ENCODE results near the gene SECTM1.

Gene SECTM1

DNA sequence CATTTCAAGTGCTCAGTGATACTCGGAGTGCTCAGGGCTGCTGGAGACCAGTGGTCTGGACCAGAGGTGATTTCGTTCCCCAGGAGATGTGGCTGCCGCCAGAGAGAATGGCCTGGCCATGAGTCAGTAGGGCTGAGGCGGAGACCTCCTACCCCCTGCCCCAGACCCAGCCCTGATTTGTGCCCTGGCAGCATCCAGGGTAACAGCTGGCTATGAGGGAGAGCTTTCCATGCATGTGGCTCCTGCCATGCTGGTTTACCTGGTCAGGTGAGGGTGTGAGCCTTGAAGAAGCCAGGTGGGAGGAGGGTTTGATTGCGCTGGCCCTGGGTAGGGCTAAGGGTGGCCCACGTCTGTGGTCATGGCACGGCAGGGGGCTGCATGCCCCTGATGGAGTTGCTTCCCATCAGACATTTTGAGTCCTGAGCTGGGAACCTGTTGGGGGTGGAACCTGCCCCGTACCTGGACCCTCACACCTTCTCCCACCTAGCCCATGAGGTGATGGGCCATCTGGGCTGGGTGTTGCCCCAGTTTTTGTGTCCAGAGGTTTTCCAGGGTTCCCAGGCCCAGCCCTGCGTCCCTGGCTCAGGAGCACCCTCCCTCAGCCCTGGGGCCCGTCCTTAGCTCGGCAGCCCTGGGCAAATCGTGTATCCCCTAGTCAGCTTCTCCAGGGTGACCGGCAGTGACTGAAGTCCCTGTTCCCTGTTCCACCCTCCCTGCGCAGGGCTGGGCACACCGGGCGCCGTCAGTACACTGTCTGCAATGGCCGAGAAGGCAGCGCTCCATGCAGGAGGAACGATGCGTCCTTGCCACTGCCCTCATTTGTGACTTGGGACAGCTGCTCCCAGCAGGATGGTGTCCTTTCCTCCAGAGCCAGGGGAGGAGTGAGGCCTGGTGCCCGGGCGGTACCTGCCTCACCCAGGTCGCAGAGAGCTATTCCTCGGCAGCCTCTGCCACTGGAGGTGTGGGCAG is 51.0 kb downstream of the SECTM1 start:
- no peak overlapping the region for H3K4me3 ChIP-seq (replicated peaks in 1 of 2; ENCODE audit: low read depth in 2 of 2, low read length in 2 of 2)
- no peak for DNase-seq (ENCODE audit: low read depth in 2 of 2)
- TF ChIP-seq, protein P1, sequence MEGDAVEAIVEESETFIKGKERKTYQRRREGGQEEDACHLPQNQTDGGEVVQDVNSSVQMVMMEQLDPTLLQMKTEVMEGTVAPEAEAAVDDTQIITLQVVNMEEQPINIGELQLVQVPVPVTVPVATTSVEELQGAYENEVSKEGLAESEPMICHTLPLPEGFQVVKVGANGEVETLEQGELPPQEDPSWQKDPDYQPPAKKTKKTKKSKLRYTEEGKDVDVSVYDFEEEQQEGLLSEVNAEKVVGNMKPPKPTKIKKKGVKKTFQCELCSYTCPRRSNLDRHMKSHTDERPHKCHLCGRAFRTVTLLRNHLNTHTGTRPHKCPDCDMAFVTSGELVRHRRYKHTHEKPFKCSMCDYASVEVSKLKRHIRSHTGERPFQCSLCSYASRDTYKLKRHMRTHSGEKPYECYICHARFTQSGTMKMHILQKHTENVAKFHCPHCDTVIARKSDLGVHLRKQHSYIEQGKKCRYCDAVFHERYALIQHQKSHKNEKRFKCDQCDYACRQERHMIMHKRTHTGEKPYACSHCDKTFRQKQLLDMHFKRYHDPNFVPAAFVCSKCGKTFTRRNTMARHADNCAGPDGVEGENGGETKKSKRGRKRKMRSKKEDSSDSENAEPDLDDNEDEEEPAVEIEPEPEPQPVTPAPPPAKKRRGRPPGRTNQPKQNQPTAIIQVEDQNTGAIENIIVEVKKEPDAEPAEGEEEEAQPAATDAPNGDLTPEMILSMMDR (IDR thresholded peaks at IDR 0.05; ENCODE audit: low read depth, low read length) = no peak

GRCh38 chr17:82281502-82282238 is 51.9 kb downstream of the SECTM1 start:
- no peak overlapping the region for H3K4me3 ChIP-seq (replicated peaks in 1 of 2; ENCODE audit: low read depth in 2 of 2, low read length in 2 of 2)
- TF ChIP-seq, protein P1 (IDR thresholded peaks at IDR 0.05; ENCODE audit: low read depth, low read length) = no peak
- DNase-seq (ENCODE audit: low read depth in 2 of 2) = peak; percentile 33 to 65

DNA sequence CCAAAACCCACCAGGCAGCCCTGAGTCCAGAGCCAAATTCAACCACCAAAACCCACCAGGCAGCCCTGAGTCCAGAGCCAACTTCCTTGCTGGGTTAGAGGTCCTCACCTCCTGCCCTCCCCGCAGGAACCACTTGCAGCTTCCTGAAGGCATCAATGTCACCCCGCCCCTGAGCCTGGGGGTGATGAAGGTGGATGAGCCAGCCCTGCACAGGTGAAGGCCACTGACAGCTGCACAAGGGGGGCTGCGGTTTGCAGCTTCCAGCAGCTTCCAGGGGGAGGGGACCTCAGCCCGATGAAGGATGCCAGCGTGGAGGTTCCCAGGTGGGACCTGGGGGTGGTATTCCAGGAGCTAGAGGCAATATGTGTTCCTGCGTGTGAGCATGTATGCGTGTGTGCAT is 52.5 kb downstream of the SECTM1 start:
- TF ChIP-seq, protein P1 (IDR thresholded peaks at IDR 0.05; ENCODE audit: low read depth, low read length) = no peak
- DNase-seq (ENCODE audit: low read depth in 2 of 2) = no peak
- H3K4me3 ChIP-seq (replicated peaks in 1 of 2; ENCODE audit: low read depth in 2 of 2, low read length in 2 of 2) = no peak overlapping the region

DNA sequence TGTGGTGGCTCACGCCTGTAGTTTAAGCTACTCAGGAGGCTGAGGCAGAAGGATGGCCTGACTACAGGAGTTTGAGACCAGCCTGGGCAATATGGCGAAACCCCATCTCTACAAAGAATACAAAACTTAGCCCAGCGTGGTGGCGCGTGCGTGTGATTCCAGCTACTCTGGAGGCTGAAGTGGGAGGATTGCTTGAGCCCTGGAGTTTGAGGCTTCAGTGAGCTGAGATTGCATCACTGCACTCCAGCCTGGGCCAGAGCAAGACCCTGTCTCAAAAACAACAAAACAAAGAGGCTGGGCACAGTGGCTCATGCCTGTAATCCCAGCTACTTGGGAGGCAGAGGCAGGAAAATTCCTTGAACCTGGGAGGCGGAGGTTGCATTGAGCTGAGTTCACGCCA is 53.0 kb downstream of the SECTM1 start:
- no peak for DNase-seq (ENCODE audit: low read depth in 2 of 2)
- no peak overlapping the region for H3K4me3 ChIP-seq (replicated peaks in 1 of 2; ENCODE audit: low read depth in 2 of 2, low read length in 2 of 2)
- TF ChIP-seq, protein P1 (IDR thresholded peaks at IDR 0.05; ENCODE audit: low read depth, low read length) = no peak

DNA sequence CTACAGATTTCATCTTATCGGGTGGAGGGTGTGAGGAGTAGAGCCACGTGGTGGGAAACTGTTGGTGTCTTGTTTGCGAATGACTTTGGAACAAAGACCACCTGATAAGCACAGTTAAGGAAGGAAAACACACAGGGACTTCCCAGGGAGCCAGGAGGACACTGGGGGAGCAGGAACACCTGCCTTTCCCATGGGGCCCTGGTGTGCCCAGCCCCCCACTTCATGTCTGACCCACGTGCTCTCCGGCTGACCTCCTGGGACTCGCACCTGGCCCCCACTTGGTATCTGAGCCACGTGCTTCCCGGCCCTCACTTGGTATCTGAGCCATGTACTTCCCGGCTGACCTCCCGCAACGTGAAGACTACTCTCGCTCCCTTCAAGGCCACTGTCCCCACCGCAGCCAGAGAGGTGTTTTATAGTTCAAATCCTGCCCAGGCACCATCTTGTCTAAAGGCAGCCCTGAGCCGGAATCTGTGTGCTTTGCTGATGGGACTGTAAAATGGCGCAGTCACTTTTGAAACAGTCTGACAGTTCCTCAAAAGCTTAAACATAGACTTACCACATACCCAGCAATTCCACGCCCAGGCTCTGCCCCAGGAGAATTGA is 54.7 kb downstream of the SECTM1 start:
- TF ChIP-seq, protein P1 (IDR thresholded peaks at IDR 0.05; ENCODE audit: low read depth, low read length) = no peak
- no peak for DNase-seq (ENCODE audit: low read depth in 2 of 2)
- no peak overlapping the region for H3K4me3 ChIP-seq (replicated peaks in 1 of 2; ENCODE audit: low read depth in 2 of 2, low read length in 2 of 2)

GRCh38 chr17:82278308-82278707 is 55.3 kb downstream of the SECTM1 start:
- TF ChIP-seq, protein P1 (IDR thresholded peaks at IDR 0.05; ENCODE audit: low read depth, low read length) = no peak
- no peak for DNase-seq (ENCODE audit: low read depth in 2 of 2)
- H3K4me3 ChIP-seq (replicated peaks in 1 of 2; ENCODE audit: low read depth in 2 of 2, low read length in 2 of 2) = no peak overlapping the region
